SIG-M5 treated with dmso at 0.1 percent for 504 hours (cell line): ENCODE results near the gene PTPRK.

ENCODE experiments used
- DNase-seq: peaks from one replicate; lab custom pipeline; 2025; ENCODE audit not compliant: unreplicated experiment; lab: John Stamatoyannopoulos, UW

PTPRK gene

DNA sequence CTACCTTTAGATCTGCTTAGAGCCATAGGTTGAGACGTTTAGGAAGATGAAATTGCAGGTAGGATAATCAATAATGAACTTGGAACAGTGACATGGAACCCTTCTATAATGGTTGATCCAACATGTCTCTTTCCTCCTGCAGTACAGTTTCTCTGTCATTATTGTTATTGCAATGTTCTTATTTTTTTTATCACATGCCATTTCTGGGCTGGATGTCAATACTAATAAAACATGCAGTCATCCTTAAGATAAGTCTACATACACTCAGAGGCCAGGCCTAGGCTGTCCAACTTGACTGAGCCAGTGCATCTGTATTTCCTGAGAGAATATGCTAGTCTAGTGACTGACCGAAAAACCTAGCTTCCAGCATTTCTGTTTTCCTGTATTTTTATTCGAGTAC, 544.3 kb downstream of the PTPRK start:
- no peak for DNase-seq

DNA sequence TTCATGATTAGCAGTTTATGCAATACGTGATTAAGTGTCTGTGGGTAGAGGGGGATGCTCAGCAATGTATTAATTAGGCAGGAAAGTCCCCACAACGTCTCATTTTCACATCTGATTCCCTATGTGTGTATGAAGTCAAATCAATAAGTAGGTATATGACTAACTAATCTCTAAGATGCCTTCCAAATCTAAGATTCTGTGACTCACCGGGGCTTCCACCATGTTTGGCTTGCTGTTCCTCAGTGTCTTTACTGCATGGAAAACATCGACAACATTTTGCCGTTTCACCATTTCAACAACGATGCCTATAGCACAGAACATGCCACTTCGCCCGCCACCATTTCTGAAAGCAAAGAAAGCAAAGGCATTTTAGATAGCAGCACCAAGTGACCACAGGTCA, 547.6 kb downstream of the PTPRK start:
- DNase-seq, result no peak

DNA sequence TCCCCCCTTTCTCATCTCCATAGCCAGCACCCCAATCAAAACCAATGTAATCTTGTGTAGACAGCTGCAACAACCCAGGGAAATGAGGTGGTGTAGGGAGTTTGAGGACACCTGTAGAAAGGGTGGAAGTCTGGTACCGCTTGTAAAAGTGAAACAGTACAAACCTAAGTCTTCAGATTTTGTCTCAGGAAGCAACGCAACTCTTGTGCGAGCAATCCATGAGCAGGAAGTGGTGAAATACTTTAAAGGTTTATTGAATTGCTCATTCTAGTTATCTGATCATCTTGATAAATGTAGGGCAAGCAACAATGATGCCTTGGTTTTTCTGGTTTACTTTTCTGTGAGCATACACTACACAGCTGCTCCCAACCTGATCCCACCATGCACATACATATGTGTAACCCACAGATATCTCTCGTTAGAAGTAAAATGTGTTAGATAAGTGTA, 548.4 kb downstream of the PTPRK start:
- DNase-seq, result peak; percentile 39

DNA sequence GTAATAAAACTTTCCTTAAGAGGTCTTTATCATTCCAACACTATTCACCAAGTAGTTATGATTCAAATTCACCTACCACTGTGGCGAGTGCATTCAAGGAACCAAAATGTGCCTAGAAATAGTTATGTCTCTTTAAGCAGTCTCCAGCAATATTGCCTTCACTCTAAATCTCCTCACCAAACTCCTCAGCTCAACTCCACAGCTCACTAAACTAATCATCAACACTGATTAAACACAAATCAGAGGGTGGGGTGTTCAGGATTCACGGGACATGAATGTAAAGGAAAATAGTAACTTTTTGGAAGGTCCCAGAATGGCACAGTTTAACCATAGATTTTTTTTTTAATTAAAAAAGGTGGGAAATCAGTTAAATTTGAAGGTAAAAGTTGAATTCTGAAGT, 549.0 kb downstream of the PTPRK start:
- no peak for DNase-seq

DNA sequence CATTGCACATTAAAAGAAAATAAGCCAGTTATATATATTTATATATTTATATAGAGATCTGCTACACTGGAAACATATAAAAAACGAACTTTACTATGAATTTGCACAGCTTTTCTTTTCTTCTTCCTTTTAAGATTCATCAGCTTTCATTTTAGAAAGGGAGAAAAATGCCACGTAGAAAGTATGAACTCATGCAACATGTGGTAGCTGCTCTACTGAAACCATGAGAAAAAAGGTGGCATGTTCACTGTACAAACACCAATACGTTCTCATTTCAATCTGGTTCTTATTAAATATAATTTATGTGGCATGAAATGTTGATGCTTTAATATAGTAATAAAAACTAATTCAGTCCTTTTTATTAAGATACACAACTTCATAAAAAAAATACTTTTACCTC, 550.7 kb downstream of the PTPRK start:
- no peak for DNase-seq

DNA sequence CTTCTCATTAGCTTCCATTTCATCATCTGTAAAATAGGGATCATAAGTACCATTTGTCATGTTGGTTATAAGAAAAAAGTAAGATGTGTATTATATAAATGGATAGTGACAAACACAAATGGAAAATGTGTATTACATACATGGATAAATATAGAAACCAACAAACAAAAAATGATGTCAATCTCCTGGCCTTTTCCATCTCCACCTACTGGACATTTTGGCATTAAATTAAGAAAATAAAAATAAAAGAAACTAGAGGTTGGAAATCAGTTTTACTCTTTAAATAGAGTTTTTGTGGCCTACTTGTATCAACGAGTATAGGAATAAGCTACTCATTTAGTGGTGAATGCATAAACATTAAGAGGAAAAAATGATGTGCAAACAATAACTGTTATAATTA, 552.0 kb downstream of the PTPRK start:
- no peak for DNase-seq

DNA sequence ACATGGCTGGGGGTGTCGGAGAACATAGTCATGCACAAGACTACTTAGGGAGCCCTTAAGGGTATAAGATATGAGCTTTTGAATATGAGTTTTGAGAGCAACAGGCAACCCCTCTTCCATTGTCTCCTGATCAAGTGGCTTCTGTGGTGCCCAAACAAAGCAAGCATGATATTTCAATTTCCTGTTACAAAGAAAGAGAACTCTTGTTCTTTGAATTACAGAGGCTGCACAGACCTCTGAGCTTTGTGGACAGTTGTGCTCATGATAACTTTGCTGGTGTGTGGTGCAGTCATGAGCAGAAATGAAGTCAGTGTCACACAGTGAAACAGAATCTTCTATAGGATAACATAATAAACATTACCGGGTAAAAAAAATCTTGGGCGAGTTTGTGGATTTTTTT, 552.7 kb downstream of the PTPRK start:
- no peak for DNase-seq

DNA sequence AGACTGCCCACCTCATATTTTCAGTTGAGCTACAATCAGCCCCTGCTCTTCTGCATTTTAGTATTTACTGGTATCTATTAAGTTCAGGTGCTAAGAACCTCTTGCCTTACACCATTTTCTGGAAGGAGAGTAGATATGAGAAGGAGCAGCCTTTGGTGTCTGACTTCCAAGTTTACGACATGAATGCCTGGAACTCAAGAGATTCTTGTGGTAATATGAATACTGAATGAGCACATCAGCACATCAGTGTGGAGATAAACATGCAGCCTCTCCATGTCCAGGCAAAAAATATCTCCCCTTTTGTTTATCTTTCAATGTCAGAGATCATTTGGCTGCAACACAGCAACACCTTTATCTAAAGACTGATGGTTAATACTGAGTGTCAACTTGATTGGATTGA, 553.8 kb downstream of the PTPRK start:
- no peak for DNase-seq

DNA sequence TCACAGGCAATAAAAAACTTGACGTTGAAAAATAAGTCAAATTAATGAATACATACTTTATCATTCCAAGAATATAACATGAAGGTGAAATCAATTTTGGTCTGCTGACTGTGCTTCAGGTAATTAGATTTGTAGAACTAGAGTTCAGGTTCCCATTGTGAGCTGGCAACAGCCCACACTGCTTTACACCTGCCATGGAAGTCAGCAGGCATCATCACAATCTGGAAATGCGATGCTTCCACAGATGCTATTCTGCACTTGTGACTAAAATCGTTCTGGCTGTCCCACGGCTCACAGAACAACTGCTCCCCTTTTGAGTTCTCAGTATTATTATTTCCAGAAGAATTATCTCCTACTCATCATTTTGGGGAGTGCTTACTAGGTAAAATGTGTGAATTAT, 556.9 kb downstream of the PTPRK start:
- DNase-seq, result no peak

DNA sequence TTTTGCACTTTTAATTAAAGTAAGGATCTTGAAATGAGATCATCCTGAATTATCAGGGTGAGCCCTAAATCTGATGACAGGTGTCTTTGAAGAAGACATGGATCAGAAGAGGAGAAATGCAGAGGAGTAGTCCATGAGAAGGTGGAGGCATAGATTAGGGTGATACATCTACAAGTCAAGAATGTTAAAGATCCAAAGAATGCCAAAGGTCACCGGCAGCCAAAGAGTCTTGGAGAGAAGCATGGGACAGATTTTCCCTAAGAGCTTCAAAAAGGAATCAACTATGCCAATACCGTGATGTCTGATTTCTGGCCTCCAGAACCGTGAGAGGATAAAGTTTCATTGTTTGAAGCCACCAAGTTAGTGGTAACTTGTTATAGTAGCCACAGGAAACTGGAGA, 560.5 kb downstream of the PTPRK start:
- DNase-seq, result no peak

DNA sequence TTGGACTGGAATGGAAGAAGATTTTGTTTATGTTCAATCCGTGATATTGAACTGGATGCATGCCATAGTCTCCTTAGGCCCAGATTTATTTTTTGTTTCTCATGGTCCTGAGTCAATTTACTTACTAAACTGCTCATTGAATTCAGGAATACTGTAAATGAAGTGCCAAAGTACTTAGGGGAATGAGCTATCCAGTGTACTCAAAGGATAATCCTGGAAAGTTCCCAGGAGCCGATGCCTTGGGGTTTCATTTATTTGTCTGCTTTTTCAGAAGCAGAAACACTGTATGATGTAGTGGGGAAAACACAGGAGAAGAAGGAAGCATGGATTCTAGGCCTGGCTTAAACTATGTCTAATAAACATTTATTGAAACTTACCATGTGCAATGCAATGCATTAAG, 563.4 kb downstream of the PTPRK start:
- no peak for DNase-seq

DNA sequence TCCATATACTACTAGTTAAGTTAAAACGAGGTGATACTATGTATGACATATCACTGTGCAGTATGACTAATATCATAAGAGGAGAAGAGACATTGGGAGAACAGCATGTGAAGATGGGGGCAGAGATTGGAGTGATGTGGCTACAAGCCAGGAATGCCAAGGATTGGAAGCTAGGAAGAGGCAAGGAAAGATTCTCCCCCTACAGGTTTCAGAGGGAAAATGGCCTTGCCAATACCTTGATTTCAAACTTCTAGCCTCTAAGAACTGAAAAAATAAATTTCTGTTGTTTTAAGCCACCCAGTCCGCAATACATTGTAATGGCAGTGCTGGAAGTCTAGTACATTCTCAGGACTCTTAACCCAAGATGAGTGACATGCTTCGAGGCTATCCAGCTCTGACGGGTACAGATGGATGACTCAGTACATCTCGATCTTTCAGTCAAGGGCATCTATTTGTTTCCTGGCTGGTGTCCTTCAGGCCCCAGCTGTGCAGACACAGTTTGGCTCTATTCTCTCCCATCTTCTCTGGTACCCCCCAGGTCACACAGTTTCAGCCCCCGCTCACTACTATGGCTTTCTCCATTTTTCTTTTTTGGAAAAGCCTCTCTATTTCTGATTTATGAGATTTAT, 564.0 kb downstream of the PTPRK start:
- DNase-seq, result no peak

DNA sequence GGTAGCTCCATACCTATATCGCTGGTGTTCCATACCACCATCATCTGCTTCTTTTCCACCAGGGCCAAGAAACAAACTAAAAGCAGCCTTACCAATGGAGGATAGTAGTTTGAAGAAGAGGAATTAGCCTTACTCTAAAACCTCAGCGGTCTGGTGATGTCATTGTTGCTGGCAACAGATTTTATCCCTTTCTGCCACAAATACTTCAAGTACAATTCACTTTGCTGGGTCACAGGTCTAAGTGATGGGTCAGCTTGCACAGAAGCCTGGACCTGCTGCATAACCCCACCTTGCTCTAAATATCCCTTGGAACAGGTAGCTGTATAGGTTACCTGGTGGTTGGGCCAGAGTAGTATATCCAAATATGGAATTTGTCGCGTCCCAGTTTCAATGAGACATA, 566.3 kb downstream of the PTPRK start:
- no peak for DNase-seq

DNA sequence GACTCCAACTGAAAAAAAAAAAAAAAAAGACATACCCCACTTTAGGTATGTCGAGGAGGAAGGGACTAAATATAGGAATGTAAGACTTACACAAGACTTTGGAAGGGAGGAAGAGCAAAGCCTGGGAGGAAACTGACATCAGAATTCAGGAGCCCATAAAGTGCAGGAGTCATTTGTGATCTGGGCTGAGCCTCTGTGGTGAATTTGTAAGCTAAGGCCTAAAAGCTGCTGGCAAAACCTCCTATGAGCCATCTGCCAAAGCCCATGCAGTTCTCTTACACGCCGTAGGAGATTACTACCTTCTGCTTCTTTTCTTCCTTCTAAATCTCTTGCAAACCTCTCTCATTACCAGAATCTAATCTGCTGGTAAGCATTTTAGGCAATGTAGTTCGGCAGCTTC, 567.6 kb downstream of the PTPRK start:
- no peak for DNase-seq

DNA sequence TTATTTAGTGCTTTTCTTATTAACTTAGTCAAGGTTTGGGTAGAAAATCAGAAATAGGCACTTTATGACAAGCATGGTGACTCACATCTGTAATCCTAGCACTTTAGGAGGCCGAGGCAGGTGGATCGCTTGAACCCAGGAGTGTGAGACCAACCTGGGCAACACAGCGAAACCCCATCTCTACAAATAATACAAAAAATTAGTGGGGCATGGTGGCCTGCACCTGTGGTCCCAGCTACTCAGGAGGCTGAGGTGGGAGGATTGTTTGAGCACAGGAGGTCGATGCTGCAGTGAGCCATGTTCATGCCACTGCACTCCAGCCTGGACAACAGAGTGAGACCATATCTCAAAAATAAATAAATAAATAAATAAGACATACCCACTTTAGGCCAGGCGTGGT, 568.2 kb downstream of the PTPRK start:
- DNase-seq, result no peak

DNA sequence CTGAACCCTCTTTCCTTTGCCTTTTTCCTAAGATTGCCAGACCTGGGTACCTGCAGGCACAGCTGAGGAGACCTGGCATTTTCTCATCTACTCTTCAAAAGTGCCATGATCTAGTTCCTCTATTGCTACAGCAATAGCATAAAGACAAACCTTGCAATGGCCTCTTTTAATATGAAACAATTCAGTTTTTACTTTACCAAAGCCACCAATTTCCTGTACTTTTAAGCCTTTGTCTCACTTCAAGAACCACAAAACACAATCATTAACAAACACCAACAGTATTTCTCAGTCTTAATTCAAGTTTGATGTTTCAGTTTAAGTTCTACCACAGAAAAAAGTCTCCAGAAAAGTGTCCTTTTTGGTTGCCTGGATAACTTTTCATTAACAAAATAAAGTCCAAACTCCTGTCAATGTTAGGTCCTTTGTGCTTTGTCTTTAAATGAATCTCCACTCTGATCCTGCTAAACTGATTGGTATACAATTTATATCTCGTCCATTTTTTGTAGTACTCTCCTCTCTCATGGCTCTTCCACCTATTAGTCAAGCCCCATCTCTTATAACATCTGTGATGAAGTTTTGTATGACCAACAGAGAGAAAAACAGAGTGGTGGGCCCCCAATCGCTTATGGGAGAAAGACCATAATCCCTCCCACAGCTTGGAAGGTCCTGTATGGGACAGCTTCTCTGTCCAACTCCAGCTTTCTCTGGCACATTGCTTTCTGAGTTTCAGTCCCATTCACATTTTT, 569.1 kb downstream of the PTPRK start:
- no peak for DNase-seq

DNA sequence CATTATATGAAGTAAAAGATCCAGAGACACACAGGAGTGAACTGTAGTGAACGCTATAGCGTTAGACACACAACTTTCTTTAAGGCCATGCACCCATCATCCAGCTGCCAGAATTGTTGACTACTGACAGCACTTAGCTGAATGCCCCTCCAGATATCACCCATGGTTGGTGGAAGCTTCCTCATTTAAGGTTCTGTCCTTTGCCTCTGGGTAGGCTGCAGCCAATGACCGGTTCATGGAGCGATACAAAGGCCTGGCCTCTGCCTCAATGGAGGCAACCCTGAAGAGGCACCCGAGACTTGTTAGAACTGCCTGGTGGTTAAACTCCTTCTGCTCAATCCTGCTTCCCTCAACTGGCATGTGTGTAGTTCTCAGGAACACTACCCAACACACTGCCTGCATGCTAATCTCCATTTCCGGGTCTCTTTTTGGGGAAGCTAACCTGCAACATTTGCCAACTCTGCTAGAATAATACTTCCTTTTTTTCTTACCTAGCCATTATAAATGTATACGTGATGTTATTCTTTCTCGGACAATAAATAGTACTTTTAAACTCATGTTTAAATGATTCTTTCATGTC, 569.7 kb downstream of the PTPRK start:
- DNase-seq, result no peak

DNA sequence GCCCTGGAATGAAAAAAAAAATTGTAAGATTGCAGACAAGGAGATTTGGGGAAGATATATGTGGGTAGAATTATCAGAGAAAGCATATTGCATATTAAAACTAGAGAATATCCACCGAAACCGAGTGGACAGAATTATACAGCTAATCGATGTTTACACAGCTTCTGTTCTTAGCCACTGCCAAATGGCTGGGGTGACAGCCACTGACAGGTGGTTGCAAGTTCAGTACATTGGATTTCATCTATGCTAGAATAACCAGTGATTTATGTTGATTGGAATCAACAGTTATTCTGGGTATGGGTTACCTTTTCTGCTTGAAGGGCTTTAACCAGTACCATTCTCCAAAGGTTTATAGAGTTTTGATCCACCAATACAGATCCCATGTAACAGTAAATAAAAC, 571.1 kb downstream of the PTPRK start:
- DNase-seq, result no peak

DNA sequence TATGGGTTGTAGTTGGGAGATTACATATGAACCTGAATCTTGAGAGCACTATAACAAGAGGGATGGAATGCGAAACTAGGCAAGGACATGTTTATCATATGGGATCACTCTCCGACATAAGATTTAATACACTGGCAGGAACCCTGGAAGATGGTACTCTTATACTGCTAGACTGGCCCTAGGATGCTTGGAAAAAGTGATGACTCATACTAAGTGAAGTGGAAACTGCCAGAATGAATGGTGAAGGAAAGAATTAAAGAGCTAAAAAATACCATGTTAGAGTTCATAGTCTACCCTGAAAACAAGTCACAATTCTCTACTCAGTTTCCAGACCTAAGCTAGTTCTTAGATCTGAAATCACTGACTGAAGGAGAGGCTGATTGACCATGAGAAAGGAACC, 574.0 kb downstream of the PTPRK start:
- DNase-seq, result no peak

DNA sequence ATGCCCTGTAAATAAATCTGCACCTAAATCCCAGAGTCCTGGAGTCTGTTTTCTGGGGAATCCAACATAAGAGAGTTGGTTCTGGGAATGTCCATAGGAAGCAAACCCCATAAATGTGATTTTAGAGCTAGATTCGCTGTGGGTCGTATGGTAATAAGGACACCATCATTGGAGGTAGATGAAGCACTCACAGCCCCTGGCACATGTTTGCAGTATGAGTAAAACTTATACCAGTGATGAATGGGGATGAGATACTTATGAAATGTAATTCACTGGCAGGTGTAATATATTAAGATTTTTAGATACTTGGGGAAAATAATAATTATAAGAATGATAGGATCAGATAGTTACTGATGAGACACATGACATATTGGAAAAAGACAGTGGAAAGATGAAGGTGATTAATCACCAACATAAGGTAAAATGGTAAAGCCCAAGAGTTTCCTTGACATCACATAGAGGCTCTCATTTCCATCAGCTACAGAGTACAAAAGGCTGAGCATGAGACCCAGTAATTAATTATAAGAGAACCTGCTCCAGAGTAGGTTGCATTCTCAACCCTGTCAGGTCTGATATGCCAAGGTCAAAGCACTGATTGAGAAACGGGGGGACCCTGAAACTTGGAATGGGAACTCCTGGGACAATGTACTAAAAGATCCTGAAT, 574.8 kb downstream of the PTPRK start:
- no peak for DNase-seq

DNA sequence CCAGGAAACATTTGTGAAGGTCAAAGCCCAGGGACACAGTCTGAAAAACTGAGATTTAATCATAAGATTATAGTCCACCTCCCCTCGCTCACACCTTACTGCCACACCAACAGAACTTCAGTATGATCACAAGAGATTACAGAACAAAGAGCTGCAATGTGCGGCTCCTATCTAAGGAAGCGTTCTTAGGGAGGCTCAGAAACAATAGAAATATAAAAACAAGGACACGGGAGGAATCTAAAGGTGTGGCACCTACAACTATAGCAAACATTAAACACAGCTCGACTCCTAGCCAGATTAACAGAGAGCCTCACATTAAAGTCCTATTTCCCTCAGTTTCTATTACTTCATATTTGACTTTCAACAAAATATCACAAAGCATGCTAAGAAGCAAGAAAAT, 579.2 kb downstream of the PTPRK start:
- no peak for DNase-seq

DNA sequence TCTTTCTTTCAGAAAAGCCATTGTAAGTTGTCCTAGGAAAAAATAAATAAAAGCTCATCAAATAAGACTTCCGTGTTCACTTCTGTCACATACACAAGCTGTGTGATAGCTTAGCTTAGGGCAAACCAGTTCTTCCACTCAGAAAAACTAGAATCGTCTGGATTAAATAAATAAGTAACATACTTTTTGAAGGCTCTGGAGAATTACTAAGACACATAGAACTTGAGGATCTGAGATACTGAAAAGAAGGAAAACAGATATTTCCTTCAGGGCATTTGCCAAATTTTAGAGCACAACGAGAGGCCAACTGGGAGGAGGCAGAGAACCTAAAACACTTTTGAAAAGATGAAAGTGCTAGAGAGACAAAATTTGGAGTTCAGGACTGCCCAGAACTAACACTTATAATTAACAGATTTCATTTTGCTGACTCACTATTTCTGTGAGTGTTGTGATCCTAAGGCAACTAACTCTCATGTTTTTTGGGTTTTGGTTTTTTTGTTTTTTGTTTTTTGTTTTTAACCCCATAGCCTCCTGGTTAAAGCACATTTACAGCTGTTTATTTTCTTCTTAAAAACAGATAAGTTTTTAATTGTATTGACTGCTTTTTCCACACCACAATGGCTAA, 580.8 kb downstream of the PTPRK start:
- no peak for DNase-seq
